GM21360 (cell line): ENCODE results near the gene PANK1.

Experiments used
- ATAC-seq: cut with Tn5 transposase; IDR thresholded peaks from one replicate; pipeline ENCODE4 v1.9.1; 2021; ENCODE audit warnings: mild to moderate bottlenecking, moderate library complexity; ENCODE audit not compliant: unreplicated experiment

PANK1 gene

GRCh38 chr10:89540420-89540949 is 104.6 kb downstream of the PANK1 start:
- no peak for ATAC-seq

- no peak for ATAC-seq
Observed at GRCh38 chr10:89537364-89537763, 107.7 kb downstream of the PANK1 start.

DNA sequence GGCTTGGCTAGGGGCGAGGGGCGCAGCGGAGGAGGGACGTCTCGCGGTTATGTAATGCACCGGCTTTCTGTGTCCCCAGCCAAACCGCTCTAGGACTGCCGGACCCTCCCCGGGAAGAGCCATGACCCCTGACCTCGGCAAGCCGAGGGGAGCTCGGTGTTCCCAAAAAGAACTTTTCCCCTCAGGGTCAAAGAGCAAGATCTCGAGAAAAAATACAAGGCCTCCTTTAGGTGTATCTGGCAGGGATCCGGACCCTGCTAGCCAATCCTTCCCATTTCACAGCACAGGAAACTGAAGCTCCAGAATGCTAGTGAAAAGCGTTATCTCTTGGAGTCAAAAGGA is 109.1 kb downstream of the PANK1 start:
- ATAC-seq: no peak

- ATAC-seq: no peak
Observed at GRCh38 chr10:89535171-89536012, 109.7 kb downstream of the PANK1 start, which contains the start of gene SLC16A12. Gene SLC16A12, minus strand, starts transcription at chr10:89535594. Its CDS starts 73,016 bp downstream, at chr10:89462578.

GRCh38 chr10:89534826-89535166 is 110.2 kb downstream of the PANK1 start:
- ATAC-seq: no peak
